ENCODE results near the gene PLEKHD1.

- no peak for TF ChIP-seq ZNF354B (CRISPR knock-in tag; IDR thresholded peaks at IDR 0.05)
- TF ChIP-seq CEBPB (tag; IDR thresholded peaks at IDR 0.05) = no peak
- no peak for TF ChIP-seq CTCF (IDR thresholded peaks at IDR 0.05 in 2 of 3, conservative IDR thresholded peaks at IDR 0.05 in 1 of 3; ENCODE audit: insufficient read depth in 2 of 3, low read depth in 1 of 3, low read length in 3 of 3)
- TF ChIP-seq CC2D1A (IDR thresholded peaks at IDR 0.05) = no peak
- no peak for TF ChIP-seq ZFPM2 (CRISPR knock-in tag; IDR thresholded peaks at IDR 0.05)
- no peak for TF ChIP-seq NR2C2 (CRISPR knock-in tag; IDR thresholded peaks at IDR 0.05)
- no peak for TF ChIP-seq NR2C2 (tag; IDR thresholded peaks at IDR 0.05)
- TF ChIP-seq ATF2 (CRISPR knock-in tag; IDR thresholded peaks at IDR 0.05) = no peak
- TF ChIP-seq SOX6 (IDR thresholded peaks at IDR 0.05) = no peak
- TF ChIP-seq CUX1 (CRISPR knock-in tag; IDR thresholded peaks at IDR 0.05) = no peak
These were observed 77.4 kb downstream of the PLEKHD1 start for GRCh38 chr14:69561893-69562292.

All from K562 (cell line).